ENCODE data around the gene SASH1.

SASH1 gene

DNA sequence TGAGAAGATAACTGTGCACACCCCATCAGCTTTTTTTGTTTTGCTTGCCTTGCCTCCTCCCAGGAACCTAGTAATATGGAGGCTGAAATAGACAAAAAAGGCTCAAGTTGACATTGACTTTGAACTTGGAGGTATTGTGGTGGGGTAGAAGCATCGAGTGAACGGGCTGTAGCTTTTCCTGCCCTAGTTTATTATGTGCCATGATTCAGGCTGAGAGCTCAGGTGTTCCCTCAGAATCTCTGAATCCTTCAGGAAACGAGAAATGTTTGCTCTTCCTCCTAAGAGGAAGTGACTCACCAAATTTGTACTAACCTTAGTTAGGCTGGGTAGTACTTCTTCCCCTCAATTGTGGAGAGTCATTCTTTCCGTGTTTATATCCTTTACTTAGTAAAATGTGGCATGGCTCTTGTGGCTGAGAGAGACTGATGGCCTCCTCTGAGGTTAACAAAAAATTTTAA, 98.8 kb downstream of the SASH1 start:
- Histone ChIP-seq H3K36me3 (replicated peaks; ENCODE audit: insufficient read depth, low read length) (no peaks in the 10 kb centered on the region), H3K4me1 (ENCODE audit: low read length) (no peaks in the 10 kb centered on the region), H3K9me2 (replicated peaks; ENCODE audit: insufficient read depth, low read length) (no peaks in the 10 kb centered on the region), H3K4me2 (ENCODE audit: low read depth, low read length) (no peak overlapping the region), H4K20me1 (ENCODE audit: insufficient read depth, low read length) (no peaks in the 10 kb centered on the region), H3K4me3 (ENCODE audit: low read length) (no peak overlapping the region), H3F3A (ENCODE audit: insufficient read depth, low read length) (no peaks in the 10 kb centered on the region), H3K9me3 (replicated peaks; ENCODE audit: insufficient read depth, low read length) (no peaks in the 10 kb centered on the region), H2AFZ (ENCODE audit: low read length) (no peak overlapping the region), H3K79me2 (ENCODE audit: low read length) (no peaks in the 10 kb centered on the region), H3K27me3 (replicated peaks; ENCODE audit: insufficient read depth, low read length) (no peaks in the 10 kb centered on the region), H3K27ac (ENCODE audit: low read length) (no peak overlapping the region), H3K9ac (ENCODE audit: low read length) (no peak overlapping the region)
- no peak for DNase-seq
- TF ChIP-seq EZH2 (optimal IDR thresholded peaks at IDR 0.05; ENCODE audit: low read depth, low read length) (no peak), EZH2phosphoT487 (IDR thresholded peaks at IDR 0.05; ENCODE audit: low read length) (no peak)
- TF ChIP-seq, protein P1, sequence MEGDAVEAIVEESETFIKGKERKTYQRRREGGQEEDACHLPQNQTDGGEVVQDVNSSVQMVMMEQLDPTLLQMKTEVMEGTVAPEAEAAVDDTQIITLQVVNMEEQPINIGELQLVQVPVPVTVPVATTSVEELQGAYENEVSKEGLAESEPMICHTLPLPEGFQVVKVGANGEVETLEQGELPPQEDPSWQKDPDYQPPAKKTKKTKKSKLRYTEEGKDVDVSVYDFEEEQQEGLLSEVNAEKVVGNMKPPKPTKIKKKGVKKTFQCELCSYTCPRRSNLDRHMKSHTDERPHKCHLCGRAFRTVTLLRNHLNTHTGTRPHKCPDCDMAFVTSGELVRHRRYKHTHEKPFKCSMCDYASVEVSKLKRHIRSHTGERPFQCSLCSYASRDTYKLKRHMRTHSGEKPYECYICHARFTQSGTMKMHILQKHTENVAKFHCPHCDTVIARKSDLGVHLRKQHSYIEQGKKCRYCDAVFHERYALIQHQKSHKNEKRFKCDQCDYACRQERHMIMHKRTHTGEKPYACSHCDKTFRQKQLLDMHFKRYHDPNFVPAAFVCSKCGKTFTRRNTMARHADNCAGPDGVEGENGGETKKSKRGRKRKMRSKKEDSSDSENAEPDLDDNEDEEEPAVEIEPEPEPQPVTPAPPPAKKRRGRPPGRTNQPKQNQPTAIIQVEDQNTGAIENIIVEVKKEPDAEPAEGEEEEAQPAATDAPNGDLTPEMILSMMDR (IDR thresholded peaks at IDR 0.05; ENCODE audit: low read length) = no peak

DNA sequence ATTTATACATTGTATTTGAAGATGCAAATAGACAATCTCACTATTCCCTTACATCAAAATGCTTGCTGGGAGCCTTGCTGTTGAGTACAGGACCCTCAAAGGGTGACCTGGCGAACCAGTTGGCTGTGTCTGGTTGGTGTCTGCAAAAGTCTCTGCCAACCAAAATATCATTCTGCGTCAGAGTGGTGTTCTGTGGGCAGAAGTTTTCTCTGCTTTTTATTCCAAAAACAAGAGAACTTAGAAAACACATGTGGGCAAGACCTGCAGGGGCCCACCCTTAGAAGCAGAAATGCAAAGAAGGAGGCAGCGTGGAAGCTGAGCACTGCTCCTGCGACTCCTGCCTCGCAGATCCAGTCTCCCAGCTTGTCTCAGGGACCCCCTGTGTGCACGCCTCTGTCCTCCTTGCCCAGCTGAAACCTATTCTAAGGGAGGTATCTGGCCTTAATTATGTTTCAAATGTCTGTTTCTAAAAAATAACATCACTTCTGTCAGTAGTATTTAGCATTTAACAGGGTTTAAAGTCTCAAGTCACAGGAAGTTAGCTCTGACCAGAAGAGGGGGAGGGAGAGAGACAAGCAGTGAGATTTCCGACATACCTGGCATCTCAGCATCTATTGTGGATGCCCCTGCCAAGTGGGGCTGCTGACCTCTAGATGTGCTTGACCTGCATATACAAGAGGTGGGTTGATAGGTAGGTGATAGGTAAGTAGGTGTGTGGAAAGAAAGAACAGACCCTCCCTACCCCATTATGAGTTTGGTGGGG, 101.3 kb downstream of the SASH1 start:
- DNase-seq = no peak
- Histone ChIP-seq H2AFZ (ENCODE audit: low read length) (no peak overlapping the region), H3K9ac (ENCODE audit: low read length) (no peak overlapping the region), H3K9me2 (replicated peaks; ENCODE audit: insufficient read depth, low read length) (no peaks in the 10 kb centered on the region), H3F3A (ENCODE audit: insufficient read depth, low read length) (no peaks in the 10 kb centered on the region), H4K20me1 (ENCODE audit: insufficient read depth, low read length) (no peaks in the 10 kb centered on the region), H3K4me1 (ENCODE audit: low read length) (no peaks in the 10 kb centered on the region), H3K9me3 (replicated peaks; ENCODE audit: insufficient read depth, low read length) (no peaks in the 10 kb centered on the region), H3K27me3 (replicated peaks; ENCODE audit: insufficient read depth, low read length) (no peaks in the 10 kb centered on the region), H3K4me2 (ENCODE audit: low read depth, low read length) (no peak overlapping the region), H3K4me3 (ENCODE audit: low read length) (no peak overlapping the region), H3K27ac (ENCODE audit: low read length) (no peak overlapping the region), H3K36me3 (replicated peaks; ENCODE audit: insufficient read depth, low read length) (no peaks in the 10 kb centered on the region), H3K79me2 (ENCODE audit: low read length) (no peaks in the 10 kb centered on the region)
- TF ChIP-seq EZH2phosphoT487 (IDR thresholded peaks at IDR 0.05; ENCODE audit: low read length) (no peak), EZH2 (optimal IDR thresholded peaks at IDR 0.05; ENCODE audit: low read depth, low read length) (no peak)
- TF ChIP-seq, protein P1 (IDR thresholded peaks at IDR 0.05; ENCODE audit: low read length) = no peak

DNA sequence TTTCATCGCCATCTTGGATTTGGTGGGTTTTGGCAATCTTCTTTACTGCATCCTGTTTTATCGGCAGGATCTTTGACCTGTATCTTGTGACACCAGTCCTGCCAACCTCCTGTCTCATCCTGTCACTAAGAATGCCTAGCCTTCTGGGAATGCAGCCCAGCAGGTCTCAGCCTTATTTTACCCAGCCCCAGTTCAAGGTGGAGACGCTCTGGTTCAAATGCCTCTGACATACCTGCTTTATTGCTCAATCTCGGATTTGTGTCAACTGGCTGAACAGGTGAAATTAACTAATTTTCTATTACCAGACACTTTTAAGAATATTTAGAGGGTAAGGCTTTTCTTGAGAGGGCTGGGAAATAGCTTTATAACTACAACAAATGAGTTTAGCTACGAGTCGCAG, 102.5 kb downstream of the SASH1 start:
- Histone ChIP-seq H3K9me2 (replicated peaks; ENCODE audit: insufficient read depth, low read length) (no peaks in the 10 kb centered on the region), H4K20me1 (ENCODE audit: insufficient read depth, low read length) (no peaks in the 10 kb centered on the region), H3K79me2 (ENCODE audit: low read length) (no peaks in the 10 kb centered on the region), H3K27me3 (replicated peaks; ENCODE audit: insufficient read depth, low read length) (no peaks in the 10 kb centered on the region), H3K36me3 (replicated peaks; ENCODE audit: insufficient read depth, low read length) (no peaks in the 10 kb centered on the region), H2AFZ (ENCODE audit: low read length) (no peak overlapping the region), H3K4me2 (ENCODE audit: low read depth, low read length) (no peak overlapping the region), H3K9me3 (replicated peaks; ENCODE audit: insufficient read depth, low read length) (no peaks in the 10 kb centered on the region), H3K4me3 (ENCODE audit: low read length) (no peak overlapping the region), H3F3A (ENCODE audit: insufficient read depth, low read length) (no peaks in the 10 kb centered on the region), H3K27ac (ENCODE audit: low read length) (no peak overlapping the region), H3K4me1 (ENCODE audit: low read length) (no peaks in the 10 kb centered on the region), H3K9ac (ENCODE audit: low read length) (no peak overlapping the region)
- DNase-seq = no peak
- no peak for TF ChIP-seq EZH2 (optimal IDR thresholded peaks at IDR 0.05; ENCODE audit: low read depth, low read length)
- TF ChIP-seq EZH2phosphoT487 (IDR thresholded peaks at IDR 0.05; ENCODE audit: low read length) = no peak
- TF ChIP-seq, protein P1 (IDR thresholded peaks at IDR 0.05; ENCODE audit: low read length) = no peak
